GM12865 (cell line): ENCODE data around the gene PRCD.
"Not testable (repeated sequence)": the region's sequence is repeated elsewhere in the genome, so short reads cannot be mapped to it uniquely, and the experiment has no call there.

Source experiments
- DNase-seq: peaks from one replicate; pipeline ENCODE4 v3.0.0; 2010; ENCODE audit warnings: low read depth
- H3K4me3 ChIP-seq: 2 replicates; pipeline ENCODE4 v1.5.1; 2011; ENCODE audit warnings: mild to moderate bottlenecking, low read depth, low read length, control low read depth
- TF ChIP-seq, protein P1 (sequence below): IDR thresholded peaks from 2 replicates; pipeline ENCODE4 v1.5.1; 2011; ENCODE audit warnings: low read length, control low read depth, low read depth, inconsistent platforms; ENCODE audit not compliant: insufficient read depth; ENCODE audit errors: missing control alignments

Gene PRCD

DNA sequence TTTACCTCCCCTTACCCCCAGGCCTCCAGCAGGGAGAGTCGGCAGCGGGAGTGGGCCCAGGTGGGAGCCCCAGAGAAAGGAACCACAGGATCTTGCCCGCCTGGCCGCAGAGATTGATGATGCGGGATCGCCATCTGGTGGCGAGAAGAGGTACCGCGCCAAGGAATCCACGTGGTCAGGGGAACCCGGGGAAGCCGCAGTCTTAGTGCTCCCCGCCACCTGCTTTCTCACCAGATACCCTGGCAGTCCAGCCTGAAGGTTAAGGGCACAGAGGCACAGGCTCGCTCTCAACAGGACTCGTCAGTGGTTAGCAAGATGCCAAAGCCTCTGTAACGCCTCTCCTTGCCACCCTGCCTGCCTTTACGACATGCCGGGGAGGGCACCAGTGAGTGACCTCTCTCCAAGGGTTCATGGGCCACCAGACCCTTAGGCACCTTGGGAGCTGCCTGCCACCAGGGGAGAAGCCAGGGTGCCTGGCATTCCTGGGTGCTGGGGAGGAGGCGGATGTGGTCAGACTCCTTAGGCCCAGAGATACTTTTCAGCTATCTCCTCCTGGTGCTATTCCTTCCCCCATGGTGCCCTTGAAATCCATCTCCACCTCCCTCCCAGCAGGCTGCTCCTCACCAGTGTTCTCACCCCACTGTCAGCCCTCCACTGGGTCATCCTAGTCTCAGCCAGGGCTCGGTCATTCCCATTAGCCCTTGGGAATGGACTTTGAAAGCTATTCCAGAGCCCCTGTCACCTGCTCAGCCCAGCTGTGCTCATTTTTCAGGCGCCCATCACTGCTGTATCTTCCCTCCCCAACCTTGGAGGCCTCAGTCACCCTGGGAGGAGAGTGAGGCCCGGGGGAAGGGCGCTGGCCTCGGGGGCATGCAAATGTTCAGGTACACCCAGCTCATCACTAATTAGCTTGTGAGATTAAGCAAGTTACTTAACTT lies 33.2 kb upstream of the PRCD start:
- peak; percentile 85 for DNase-seq
- no peak overlapping the region for H3K4me3 ChIP-seq
- TF ChIP-seq, protein P1, sequence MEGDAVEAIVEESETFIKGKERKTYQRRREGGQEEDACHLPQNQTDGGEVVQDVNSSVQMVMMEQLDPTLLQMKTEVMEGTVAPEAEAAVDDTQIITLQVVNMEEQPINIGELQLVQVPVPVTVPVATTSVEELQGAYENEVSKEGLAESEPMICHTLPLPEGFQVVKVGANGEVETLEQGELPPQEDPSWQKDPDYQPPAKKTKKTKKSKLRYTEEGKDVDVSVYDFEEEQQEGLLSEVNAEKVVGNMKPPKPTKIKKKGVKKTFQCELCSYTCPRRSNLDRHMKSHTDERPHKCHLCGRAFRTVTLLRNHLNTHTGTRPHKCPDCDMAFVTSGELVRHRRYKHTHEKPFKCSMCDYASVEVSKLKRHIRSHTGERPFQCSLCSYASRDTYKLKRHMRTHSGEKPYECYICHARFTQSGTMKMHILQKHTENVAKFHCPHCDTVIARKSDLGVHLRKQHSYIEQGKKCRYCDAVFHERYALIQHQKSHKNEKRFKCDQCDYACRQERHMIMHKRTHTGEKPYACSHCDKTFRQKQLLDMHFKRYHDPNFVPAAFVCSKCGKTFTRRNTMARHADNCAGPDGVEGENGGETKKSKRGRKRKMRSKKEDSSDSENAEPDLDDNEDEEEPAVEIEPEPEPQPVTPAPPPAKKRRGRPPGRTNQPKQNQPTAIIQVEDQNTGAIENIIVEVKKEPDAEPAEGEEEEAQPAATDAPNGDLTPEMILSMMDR = peak; percentile 94

DNA sequence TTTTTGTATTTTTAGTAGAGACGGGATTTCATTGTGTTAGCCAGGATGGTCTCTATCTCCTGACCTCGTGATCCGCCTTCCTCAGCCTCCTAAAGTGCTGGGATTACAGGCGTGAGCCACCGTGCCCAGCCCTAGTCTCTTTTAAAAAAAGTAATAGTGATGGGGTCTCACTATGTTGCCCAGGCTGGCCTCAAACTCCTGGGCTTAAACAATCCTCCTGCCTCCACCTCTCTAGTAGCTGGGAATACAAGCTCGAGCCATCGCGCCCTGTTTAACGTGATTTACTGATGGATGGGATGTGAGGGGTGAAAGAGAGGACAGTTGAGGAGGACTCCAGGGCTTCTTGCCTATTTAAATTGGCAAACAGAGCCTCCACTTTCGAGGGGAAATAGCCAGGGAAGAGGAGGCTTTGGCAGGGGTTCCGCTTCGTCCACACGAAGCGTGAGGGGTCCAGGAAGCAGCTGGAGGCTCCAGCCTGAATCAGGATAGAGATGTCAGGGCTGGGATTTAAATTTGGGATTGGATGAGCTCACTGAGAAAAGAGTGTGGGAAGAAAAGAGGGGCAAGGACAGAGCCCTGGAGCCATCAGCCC lies 31.3 kb upstream of the PRCD start:
- not testable (repeated sequence) for H3K4me3 ChIP-seq, DNase-seq

DNA sequence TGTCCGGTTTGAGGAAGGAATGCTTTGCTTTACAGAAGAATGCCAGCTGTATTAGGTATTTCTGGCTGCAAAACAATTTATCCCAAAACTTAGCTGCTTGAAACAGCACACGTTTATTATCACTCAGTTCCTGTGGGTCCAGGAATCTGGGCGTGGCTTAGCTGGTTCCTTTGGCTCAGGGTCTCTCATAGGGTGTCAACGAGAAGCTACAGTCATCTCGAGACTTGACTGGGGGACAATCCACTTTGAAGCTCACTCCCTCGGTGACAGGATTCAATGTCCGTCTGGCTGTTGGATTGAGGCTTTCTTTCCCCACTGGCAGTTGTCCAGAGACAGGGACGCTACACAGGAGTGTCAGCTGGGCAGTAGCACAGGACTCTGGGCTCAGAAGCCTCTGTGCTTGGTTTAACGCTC lies 29.0 kb upstream of the PRCD start:
- TF ChIP-seq, protein P1 = no peak
- no peak for DNase-seq
- H3K4me3 ChIP-seq = no peak overlapping the region

DNA sequence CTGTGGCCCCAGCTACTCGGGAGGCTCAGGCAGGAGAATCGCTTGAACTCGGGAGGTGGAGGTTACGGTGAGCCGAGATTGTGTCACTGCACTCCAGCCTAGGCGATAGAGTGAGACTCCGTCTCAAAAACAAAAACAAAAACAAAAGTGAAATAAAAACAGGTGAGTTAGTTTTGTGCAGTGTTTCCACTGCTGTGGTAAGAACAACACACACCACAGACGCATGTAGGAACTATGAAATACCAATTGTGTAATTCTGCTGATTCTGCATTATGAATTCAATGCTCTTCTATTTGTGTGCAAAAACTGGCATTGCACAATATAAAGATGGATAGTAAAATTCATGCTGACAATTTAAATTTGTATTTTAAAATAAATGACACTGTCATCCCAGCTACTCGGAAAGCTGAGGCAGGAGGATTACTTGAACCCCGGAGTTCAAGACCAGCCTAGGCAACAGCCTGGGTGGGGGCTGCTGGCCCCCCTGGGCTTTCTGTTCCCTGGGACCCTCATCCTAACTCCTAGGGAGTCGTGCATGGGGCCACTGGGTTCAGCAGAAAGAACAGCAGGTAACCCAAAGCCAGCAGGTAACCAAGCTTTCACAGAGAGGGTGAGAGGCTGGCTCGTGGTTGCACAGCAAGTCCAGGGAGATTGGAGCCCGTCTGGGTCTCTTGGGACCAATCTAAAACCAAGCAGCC lies 28.0 kb upstream of the PRCD start:
- TF ChIP-seq, protein P1 = no peak
- no peak for DNase-seq
- H3K4me3 ChIP-seq = no peak overlapping the region

DNA sequence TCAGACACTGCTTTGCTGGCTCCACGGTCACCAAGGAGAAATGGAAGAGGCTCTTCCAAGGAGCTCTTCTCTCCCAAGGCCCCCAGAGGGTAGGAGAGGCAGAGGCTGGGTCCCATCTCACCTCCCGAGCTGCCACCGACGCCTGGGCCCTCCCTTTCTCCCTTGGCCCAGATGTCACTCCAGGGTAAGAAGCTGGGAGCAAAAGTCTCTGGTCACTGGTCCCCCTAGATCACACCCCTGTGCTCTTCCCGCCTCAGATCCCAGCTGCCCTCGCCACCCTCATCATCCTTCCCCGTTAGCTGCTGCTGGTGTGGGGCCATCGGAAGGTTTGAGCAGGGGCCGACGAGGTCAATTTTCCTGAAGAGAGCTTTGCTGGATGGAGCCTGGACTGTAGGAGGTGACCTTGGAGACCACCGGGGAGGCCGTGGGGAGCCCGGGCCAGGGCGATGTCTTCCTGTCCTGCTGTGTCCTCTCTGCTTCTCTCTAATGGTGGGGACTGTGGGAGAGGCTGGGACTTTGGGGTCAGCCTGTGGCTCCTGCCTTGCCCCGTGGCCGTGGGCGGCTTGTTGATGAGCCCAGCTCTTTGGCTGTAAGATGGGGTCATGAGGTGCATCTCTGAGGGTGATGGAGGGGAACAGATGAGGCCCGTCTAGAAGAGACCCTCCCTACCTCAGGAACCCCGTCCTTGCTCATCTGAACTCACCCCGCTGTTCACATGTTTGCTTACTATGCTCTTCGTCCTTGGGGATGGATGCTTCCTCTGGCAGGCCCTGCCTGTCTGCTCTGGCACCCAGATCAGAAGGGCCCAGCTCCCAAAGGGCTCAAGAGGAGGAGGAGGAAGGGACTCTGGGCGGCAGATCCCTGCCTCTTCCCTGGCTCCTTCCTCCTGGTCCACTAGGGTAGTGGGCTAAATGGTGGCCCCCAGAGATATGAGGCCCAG lies 27.2 kb upstream of the PRCD start:
- TF ChIP-seq, protein P1 = no peak
- DNase-seq = no peak
- H3K4me3 ChIP-seq = no peak overlapping the region

DNA sequence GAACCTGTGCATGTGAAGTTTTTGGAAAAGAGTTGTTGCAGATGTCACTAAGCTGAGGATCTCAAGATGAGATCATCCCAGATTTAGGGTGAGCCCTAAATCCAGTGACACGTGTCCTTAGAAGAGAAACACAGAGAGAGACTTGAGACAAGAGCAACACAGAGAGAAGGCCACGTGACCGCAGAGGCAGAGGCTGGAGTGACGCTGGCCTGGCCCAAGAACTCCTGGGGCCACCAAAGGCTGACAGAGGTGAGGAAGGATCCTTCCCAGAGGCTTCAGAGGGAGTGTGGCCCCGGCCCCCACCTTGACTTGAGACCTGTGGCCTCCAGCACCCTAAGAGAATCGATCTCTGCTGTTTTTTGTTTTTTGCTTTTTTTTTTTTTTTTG lies 26.5 kb upstream of the PRCD start:
- no peak overlapping the region for H3K4me3 ChIP-seq
- TF ChIP-seq, protein P1 = no peak
- no peak for DNase-seq

DNA sequence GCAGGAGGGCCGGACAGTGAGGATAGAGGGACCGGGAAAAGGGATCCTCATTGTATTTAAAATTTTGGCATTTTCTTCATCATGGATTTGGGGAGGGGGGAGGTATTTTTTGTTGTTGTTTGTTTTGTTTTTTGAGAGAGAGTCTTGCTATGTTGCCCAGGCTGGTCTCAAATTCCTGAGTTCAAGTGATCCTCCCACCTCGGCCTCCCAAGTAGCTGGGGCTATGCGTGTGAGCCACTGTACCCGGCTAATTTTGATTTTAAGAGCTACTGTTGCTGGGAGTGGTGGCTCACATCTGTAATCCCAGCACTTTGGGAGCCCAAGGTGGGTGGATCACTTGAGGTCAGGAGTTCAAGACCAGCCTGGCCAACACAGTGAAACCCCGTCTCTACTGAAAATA lies 25.5 kb upstream of the PRCD start:
- H3K4me3 ChIP-seq, DNase-seq: not testable (repeated sequence)
